Measurements from ENCODE around the gene MYBPHL. TPM values are rescaled to one million over a fixed set of nuclear protein-coding genes. Genes with fewer than 3 reads are reported as not detected.
A peak's percentile ranks its signal among the peaks of the same experiment; 100 is the strongest.

Gene MYBPHL
- total RNA-seq, 2 donors from 2014 or later = not detected

- 71 to 80% methylated on average over 2 to 9 of the region's 9 CpGs for WGBS, 2 donors
- DNase-seq (peak in 1 of 4 donors; percentile 2), ATAC-seq (no peak)
- Histone ChIP-seq H3K4me3 (no peak overlapping the region), H3K4me1 (peaks cover 40% of the 10 kb centered on the region), H3K36me3 (replicated peaks in 1 of 2; ENCODE audit: insufficient read depth in 1 of 2, low read depth in 2 of 2) (no peaks in the 10 kb centered on the region), H3K9me3 (no peaks in the 10 kb centered on the region), H3K27ac (peak overlapping the region in 2 of 4 donors; percentile 18 to 82), H3K27me3 (no peaks in the 10 kb centered on the region)
- intact Hi-C loops (cut with DNase I) = loop anchor here (5.0 kb wide), 1 partner anchor 126 kb away; no protein-coding TSS in a partner anchor
- TF ChIP-seq POLR2A (IDR thresholded peaks at IDR 0.05) (no peak), CTCF (IDR thresholded peaks at IDR 0.05) (no peak)
Measured at GRCh38 chr1:109275706-109276345, 31.0 kb downstream of the MYBPHL start.

- 14 to 17% methylated on average over 14 to 24 of the region's 24 CpGs for WGBS, 2 donors
- H3K4me3 ChIP-seq = no peak overlapping the region
- peak; percentile 84 for ATAC-seq
Measured at GRCh38 chr1:109274533-109275476, 32.0 kb downstream of the MYBPHL start.

GRCh38 chr1:109273570-109274288 is 33.1 kb downstream of the MYBPHL start:
- H3K4me3 ChIP-seq = no peak overlapping the region
- DNase-seq (peak in 1 of 4 donors; percentile 10), ATAC-seq (no peak)
- WGBS, 2 donors = 76 to 82% methylated on average over 19 to 28 of the region's 30 CpGs
- no peaks in the 10 kb centered on the region for H3K9me3 ChIP-seq
- no peaks in the 10 kb centered on the region for H3K27me3 ChIP-seq
- H3K4me1 ChIP-seq = peaks cover 40% of the 10 kb centered on the region
- no peaks in the 10 kb centered on the region for H3K36me3 ChIP-seq (replicated peaks in 1 of 2; ENCODE audit: insufficient read depth in 1 of 2, low read depth in 2 of 2)
- intact Hi-C loops (cut with DNase I) = no loop called here
- TF ChIP-seq CTCF (IDR thresholded peaks at IDR 0.05) (no peak), POLR2A (IDR thresholded peaks at IDR 0.05) (no peak)
- peak overlapping the region in 2 of 4 donors; percentile 77 to 82 for H3K27ac ChIP-seq

More at GRCh38 chr1:109274533-109275476, 32.0 kb downstream of the MYBPHL start:
- TF ChIP-seq POLR2A (IDR thresholded peaks at IDR 0.05) (peak in 2 of 3 donors; percentile 29 to 45), CTCF (IDR thresholded peaks at IDR 0.05) (no peak)
- Histone ChIP-seq H3K27me3 (no peaks in the 10 kb centered on the region), H3K9me3 (no peaks in the 10 kb centered on the region), H3K4me1 (peaks cover 40% of the 10 kb centered on the region), H3K27ac (peak overlapping the region in 3 of 4 donors; percentile 68 to 82 (median 77)), H3K36me3 (replicated peaks in 1 of 2; ENCODE audit: insufficient read depth in 1 of 2, low read depth in 2 of 2) (no peaks in the 10 kb centered on the region)
- intact Hi-C loops (cut with DNase I) = loop anchor here (5.0 kb wide), 1 partner anchor 127 kb away; no protein-coding TSS in a partner anchor
- peak; percentile 53 to 92 (median 74) for DNase-seq

GRCh38 chr1:109272831-109273547 is 33.8 kb downstream of the MYBPHL start:
- ATAC-seq = no peak
- no peaks in the 10 kb centered on the region for H3K36me3 ChIP-seq (replicated peaks in 1 of 2; ENCODE audit: insufficient read depth in 1 of 2, low read depth in 2 of 2)
- H3K9me3 ChIP-seq = no peaks in the 10 kb centered on the region
- no peaks in the 10 kb centered on the region for H3K27me3 ChIP-seq
- peaks cover 40% of the 10 kb centered on the region for H3K4me1 ChIP-seq
- H3K27ac ChIP-seq = peak overlapping the region in 2 of 4 donors; percentile 77 to 82
- TF ChIP-seq POLR2A (IDR thresholded peaks at IDR 0.05) (no peak), CTCF (IDR thresholded peaks at IDR 0.05) (no peak)
- H3K4me3 ChIP-seq = no peak overlapping the region
- intact Hi-C loops (cut with DNase I) = no loop called here
- peak in 1 of 4 donors; percentile 13 for DNase-seq
- WGBS, 2 donors = 84 to 86% methylated on average over 4 to 13 of the region's 16 CpGs
